C4-2B (cell line): ENCODE data around the gene SLC6A12.

ENCODE experiments used
- H3K27ac ChIP-seq: fragments of 450-650 bp; 2 replicates; pipeline ENCODE4 v1.5.1; 2017
- ZFX ChIP-seq: fragments of 450-650 bp; IDR thresholded peaks from 2 replicates; pipeline ENCODE4 v1.6.1; 2017
- TF ChIP-seq, protein P1 (sequence below): fragments of 450-650 bp; conservative IDR thresholded peaks from 2 replicates; pipeline ENCODE4 v1.5.1; 2017; ENCODE audit warnings: mild to moderate bottlenecking

Gene SLC6A12

DNA sequence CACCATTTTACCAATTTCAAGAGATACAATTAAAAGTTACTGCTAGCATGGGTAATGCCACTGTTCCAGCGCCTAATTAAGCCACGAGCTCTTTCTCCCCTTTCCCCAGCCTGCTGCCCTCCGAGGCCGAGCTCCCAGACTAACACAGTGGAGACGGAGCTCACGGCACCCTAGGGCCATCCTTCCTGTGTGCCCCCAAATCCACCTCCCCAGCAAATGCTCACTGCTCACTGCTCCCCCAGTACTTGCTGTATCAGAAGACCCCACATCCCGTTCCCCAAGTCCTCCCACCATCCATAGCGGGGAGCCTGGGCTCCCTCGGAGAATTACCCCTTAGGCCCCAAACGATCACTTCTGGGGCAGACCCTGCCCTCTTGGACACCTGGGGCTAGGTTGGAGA lies 42.7 kb downstream of the SLC6A12 start:
- TF ChIP-seq, protein P1, sequence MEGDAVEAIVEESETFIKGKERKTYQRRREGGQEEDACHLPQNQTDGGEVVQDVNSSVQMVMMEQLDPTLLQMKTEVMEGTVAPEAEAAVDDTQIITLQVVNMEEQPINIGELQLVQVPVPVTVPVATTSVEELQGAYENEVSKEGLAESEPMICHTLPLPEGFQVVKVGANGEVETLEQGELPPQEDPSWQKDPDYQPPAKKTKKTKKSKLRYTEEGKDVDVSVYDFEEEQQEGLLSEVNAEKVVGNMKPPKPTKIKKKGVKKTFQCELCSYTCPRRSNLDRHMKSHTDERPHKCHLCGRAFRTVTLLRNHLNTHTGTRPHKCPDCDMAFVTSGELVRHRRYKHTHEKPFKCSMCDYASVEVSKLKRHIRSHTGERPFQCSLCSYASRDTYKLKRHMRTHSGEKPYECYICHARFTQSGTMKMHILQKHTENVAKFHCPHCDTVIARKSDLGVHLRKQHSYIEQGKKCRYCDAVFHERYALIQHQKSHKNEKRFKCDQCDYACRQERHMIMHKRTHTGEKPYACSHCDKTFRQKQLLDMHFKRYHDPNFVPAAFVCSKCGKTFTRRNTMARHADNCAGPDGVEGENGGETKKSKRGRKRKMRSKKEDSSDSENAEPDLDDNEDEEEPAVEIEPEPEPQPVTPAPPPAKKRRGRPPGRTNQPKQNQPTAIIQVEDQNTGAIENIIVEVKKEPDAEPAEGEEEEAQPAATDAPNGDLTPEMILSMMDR: no peak
- TF ChIP-seq ZFX: no peak
- H3K27ac ChIP-seq: no peak overlapping the region

DNA sequence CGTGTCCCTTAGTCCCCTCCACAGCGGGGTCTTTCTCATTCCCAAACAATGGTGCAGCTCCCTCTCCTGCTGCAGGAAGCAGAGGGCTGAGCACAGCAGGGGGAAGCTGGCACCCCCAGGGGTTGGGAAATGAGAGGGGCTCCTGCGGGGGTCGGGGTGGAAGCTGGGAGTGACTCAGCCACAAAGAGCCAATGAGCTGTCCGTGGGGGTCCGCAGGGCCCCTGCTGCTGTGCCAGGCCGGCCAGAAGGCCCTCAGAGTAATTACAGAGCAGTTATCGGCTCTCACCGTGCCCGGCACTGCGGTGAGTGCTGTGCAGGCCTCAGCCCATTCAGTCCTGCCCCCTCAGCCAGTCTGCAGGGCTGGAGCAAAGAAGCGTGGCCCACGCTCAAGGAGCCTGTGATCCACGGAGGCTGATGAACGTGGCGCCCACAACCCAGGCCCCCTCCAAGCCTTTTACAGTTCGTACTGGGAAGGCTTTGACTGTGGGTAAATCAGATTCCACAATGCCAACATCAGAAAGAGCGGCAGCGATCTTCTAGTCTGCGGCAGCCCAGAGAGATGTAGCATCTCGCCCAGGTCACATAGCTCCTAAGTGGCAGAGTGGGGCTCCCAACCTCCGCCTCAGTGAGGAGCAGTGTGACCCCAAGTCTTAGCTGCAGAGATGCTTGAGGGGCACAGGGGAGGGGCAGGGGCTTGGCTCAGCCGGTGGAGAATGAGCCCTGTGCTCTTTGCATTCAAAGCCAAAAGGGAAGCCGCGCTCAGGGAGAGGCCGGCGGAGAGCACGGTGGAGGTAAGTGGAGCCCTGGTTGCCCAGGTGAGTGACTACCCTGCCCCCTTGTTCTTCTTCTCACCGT lies 43.4 kb downstream of the SLC6A12 start:
- no peak overlapping the region for H3K27ac ChIP-seq
- TF ChIP-seq ZFX: no peak
- TF ChIP-seq, protein P1: no peak

DNA sequence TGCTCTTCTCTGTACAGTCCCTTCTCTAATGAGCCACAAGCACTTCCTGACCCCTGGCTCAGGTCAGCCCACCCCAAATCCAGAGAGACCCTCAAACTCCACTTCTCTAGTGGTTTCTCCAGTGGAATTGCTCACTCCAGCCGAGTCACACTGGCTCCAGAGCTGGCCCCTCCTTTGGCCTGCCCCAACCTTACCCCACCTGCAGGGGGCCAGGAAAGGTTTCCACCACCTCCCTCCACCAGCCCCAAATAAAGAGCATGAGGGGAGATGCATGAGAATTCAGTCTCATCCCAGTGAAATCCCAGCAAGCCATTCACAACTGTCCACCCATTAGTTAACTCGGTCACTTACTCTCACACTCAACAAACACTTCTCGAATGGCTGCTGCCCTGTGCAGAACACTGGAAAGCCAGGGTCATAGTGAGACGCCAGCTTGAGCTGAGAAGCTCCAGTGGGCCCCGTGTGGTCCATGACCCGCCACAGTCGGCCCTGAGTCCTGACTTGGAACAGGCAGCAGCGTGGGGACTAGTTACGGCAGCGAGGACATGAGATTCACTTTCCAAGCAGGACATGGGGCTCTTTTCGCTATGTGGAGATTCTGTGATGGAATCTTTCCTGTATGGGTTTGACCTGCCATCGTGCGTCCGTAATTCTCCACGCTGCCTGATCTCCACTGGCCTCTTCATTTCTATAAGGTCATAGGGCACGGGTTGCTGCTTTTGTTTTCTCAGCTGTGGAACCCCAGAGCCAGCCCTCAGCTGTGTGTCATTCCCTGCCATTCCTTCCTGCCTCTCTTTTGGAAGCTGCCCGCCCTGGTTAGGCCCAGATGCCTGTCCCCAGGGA lies 44.2 kb downstream of the SLC6A12 start:
- no peak for TF ChIP-seq ZFX
- TF ChIP-seq, protein P1: no peak; the same call in 1 of the 2 replicates
- no peak overlapping the region for H3K27ac ChIP-seq

DNA sequence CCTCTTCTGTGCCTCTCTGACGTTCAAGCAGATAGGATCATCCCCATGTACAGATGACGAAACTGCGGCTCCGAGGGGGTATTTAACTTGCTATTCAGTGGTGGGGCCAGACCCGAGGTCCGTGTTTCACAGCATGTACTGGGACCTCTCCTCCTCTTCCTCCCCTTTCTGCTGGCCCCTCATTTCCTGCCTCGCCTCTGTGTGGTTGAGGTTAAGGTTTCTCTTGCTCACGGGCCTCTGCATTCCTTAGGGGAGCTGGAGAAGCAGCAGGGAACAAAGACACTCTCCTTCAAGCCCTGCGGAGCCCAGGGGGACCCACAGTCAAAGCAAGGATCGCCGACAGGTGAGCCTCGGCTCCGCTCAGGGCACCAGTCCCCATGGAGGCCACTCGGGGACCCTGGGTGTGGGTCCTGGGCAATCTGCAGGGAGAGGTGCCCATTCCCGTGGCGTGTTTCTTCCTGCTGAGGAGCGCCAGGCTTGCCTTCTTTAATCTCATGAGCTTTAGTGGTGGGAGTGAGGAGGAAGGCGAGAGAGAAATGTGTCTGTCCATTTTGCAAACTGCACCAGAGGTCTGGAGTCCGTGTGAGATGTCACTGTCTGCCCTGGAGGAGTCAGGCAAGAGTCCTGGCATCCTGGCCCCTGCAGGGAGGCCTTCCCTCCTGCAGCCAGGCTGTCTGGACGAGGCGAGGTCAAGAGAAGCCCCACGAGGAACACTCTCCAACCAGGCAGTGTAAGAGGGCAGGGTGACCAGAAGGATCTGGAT lies 45.0 kb downstream of the SLC6A12 start:
- TF ChIP-seq ZFX: no peak
- TF ChIP-seq, protein P1: no peak
- no peak overlapping the region for H3K27ac ChIP-seq

DNA sequence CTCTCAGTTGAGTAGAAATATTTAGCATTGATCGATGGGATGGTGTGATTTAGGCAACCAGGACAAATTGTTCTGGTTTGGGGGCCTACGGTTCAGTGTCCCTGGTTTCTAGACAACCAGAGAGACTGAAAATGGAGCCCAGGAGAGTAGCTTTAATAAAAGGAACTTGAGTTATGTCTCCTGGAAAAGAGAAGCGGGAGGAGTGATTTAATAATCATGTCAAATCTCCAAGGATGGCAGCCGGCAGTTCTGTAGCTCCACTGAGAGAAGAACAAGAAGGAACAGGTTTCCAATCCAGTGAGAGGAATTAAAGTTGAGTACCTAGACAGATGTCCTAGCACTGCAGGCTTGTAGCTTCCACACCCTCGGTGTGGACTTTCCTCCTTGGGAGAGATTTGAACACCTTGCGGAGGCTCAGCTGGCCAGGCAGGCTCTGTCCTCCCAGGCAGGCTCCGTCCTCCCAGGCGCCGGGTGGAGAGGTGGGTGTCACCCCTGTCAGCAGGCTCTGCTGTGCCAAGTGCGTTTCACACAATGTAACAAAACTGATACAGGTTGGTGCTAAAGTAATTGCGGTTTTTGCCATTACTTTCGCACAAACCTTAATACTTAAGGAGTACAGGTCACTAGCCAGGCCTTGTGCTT lies 45.9 kb downstream of the SLC6A12 start:
- no peak overlapping the region for H3K27ac ChIP-seq
- TF ChIP-seq, protein P1: no peak
- TF ChIP-seq ZFX: no peak

DNA sequence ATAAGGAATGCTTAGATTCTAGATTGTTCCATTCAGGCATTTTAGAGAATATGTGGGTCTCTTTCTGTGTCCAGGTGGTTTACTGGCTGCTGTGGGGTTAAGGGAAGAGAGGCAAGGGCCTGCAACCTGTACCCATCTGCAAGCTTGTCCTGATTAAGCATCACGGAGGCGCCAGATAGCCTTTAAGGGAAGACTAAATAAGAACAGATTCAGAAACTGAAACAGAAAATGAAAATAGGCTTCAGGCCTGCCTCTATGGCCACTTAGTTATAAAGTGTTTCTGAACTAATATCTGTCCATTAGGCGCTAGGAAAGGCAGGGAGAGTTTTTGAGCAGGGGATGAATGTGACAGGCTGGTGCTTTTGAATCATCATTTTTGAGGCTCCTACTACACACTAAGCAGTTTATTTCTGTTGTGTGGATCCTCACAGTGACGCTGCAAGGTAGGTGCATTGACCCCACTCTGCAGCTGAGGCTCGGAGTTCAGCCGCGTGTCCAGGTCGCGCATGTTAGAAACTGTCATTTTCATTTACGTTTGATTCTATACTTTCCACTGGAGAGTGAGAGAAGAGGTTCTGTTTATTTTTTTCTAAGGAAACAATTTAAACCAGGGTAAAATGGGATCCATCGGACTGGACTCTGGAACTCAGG lies 47.4 kb downstream of the SLC6A12 start:
- H3K27ac ChIP-seq: no peak overlapping the region
- TF ChIP-seq, protein P1: no peak
- TF ChIP-seq ZFX: no peak
